ENCODE measurements around the gene AP1M1. TPM values are rescaled to one million over a fixed set of nuclear protein-coding genes. Genes with fewer than 3 reads are reported as not detected.

AP1M1 gene
- total RNA-seq, 2 donors from 2014 or later = 20.0 to 24.4 TPM

DNA sequence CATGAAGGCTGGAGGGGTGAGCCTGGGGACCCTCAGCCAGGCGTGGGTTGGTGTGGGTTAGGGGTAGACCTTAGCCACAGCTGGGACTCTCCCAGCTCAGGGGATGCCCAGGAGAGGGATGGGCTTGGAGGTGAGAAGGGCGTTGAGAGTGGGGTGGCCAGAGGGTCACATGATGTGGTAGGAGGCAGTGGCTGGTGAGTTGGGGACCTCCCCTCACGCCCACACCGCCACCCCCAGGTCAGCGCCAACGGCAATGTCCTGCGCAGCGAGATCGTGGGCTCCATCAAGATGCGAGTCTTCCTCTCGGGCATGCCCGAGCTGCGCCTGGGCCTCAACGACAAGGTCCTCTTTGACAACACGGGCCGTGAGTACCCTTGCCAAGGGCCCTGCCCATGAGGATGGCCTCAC is 28.5 kb downstream of the AP1M1 start:
- no peak for DNase-seq
- intact Hi-C loops (cut with DNase I) = no loop called here
- no peaks in the 10 kb centered on the region for H3K27me3 ChIP-seq
- H3K9me3 ChIP-seq = no peaks in the 10 kb centered on the region
- TF ChIP-seq, protein P1, sequence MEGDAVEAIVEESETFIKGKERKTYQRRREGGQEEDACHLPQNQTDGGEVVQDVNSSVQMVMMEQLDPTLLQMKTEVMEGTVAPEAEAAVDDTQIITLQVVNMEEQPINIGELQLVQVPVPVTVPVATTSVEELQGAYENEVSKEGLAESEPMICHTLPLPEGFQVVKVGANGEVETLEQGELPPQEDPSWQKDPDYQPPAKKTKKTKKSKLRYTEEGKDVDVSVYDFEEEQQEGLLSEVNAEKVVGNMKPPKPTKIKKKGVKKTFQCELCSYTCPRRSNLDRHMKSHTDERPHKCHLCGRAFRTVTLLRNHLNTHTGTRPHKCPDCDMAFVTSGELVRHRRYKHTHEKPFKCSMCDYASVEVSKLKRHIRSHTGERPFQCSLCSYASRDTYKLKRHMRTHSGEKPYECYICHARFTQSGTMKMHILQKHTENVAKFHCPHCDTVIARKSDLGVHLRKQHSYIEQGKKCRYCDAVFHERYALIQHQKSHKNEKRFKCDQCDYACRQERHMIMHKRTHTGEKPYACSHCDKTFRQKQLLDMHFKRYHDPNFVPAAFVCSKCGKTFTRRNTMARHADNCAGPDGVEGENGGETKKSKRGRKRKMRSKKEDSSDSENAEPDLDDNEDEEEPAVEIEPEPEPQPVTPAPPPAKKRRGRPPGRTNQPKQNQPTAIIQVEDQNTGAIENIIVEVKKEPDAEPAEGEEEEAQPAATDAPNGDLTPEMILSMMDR (IDR thresholded peaks at IDR 0.05) = no peak
- no peak overlapping the region for H3K4me3 ChIP-seq
- no peak overlapping the region for H3K27ac ChIP-seq
- H3K4me1 ChIP-seq = no peaks in the 10 kb centered on the region
- H3K9ac ChIP-seq (ENCODE audit: low read depth in 2 of 2, low read length in 2 of 2) = no peak overlapping the region
- peaks cover 18% of the 10 kb centered on the region for H3K36me3 ChIP-seq

- intact Hi-C loops (cut with DNase I) = no loop called here
- no peak overlapping the region for H3K4me3 ChIP-seq
- peaks cover 18% of the 10 kb centered on the region for H3K36me3 ChIP-seq
- no peak overlapping the region for H3K27ac ChIP-seq
- H3K9me3 ChIP-seq = no peaks in the 10 kb centered on the region
- no peak for DNase-seq
- H3K4me1 ChIP-seq = no peaks in the 10 kb centered on the region
- no peaks in the 10 kb centered on the region for H3K27me3 ChIP-seq
- TF ChIP-seq, protein P1 (IDR thresholded peaks at IDR 0.05) = no peak
- no peak overlapping the region for H3K9ac ChIP-seq (ENCODE audit: low read depth in 2 of 2, low read length in 2 of 2)
These were observed 29.4 kb downstream of the AP1M1 start for GRCh38 chr19:16226878-16227836.

- H3K4me3 ChIP-seq = no peak overlapping the region
- no peak overlapping the region for H3K9ac ChIP-seq (ENCODE audit: low read depth in 2 of 2, low read length in 2 of 2)
- intact Hi-C loops (cut with DNase I) = no loop called here
- DNase-seq = no peak
- H3K4me1 ChIP-seq = no peaks in the 10 kb centered on the region
- H3K36me3 ChIP-seq = peaks cover 18% of the 10 kb centered on the region
- TF ChIP-seq, protein P1 (IDR thresholded peaks at IDR 0.05) = no peak
- H3K27ac ChIP-seq = no peak overlapping the region
- no peaks in the 10 kb centered on the region for H3K9me3 ChIP-seq
- no peaks in the 10 kb centered on the region for H3K27me3 ChIP-seq
These were observed 30.3 kb downstream of the AP1M1 start for GRCh38 chr19:16227837-16228636.

DNA sequence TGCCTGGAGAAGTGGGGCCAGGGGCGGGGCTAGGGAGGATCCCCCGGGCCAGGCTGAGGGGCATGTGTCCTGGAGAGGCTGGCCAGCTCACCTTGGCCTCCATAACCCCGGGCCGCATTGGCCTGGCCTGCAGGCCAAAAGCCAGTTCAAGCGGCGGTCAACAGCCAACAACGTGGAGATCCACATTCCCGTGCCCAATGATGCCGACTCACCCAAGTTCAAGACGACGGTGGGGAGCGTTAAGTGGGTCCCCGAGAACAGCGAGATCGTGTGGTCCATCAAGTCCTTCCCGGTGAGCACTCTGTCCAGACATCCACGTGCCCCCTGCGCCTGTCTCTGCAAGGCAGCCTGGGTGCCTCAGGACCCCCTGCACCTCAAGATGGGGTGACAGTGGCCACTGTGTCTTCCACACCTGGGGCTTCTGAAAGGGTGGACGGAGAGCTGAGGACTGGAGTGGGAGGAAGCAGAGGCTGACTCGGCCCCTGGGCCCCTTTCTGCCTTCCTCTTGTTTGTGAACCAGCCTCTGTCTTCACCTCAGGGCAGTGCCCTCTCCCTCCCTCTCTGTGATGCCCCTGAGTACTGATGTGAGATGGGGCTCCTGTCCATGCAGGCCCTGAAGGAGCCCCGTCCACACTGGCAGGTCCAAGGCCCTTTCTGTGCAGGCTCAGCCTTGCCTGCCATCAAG is 31.1 kb downstream of the AP1M1 start:
- Histone ChIP-seq H3K9ac (ENCODE audit: low read depth in 2 of 2, low read length in 2 of 2) (no peak overlapping the region), H3K27ac (no peak overlapping the region), H3K4me1 (no peaks in the 10 kb centered on the region), H3K9me3 (no peaks in the 10 kb centered on the region), H3K4me3 (no peak overlapping the region), H3K27me3 (no peaks in the 10 kb centered on the region), H3K36me3 (peaks cover 18% of the 10 kb centered on the region)
- TF ChIP-seq, protein P1 (IDR thresholded peaks at IDR 0.05) = no peak
- intact Hi-C loops (cut with DNase I) = no loop called here
- DNase-seq = no peak

GRCh38 chr19:16229322-16229641 is 31.6 kb downstream of the AP1M1 start:
- Histone ChIP-seq H3K4me1 (no peaks in the 10 kb centered on the region), H3K36me3 (peaks cover 16% of the 10 kb centered on the region), H3K4me3 (no peak overlapping the region), H3K27me3 (no peaks in the 10 kb centered on the region), H3K9ac (ENCODE audit: low read depth in 2 of 2, low read length in 2 of 2) (no peak overlapping the region), H3K9me3 (no peaks in the 10 kb centered on the region), H3K27ac (no peak overlapping the region)
- TF ChIP-seq, protein P1 (IDR thresholded peaks at IDR 0.05) = no peak
- DNase-seq = no peak
- intact Hi-C loops (cut with DNase I) = no loop called here

Data from colonic mucosa (tissue), 4 donors.